Memory B cell (primary cell): ENCODE results near the gene NSUN7.
"Not testable (repeated sequence)": the region's sequence is repeated elsewhere in the genome, so short reads cannot be mapped to it uniquely, and the experiment has no call there.

ENCODE experiments used
- ATAC-seq: fragments of 150-1000 bp; cut with Tn5 transposase; 2 replicates; pipeline ENCODE4 v1.10.0; 2021; ENCODE audit warnings: low read depth, mild to moderate bottlenecking, moderate library complexity
- DNase-seq, 2 donors: peaks; one replicate each; pipeline ENCODE4 v3.0.0; 2022; ENCODE audit warnings: low spot score in 2 of 2
- H3K27ac Mint-ChIP-seq: one replicate; pipeline ENCODE4 v1.8.0; 2022; ENCODE audit warnings: mild to moderate bottlenecking, moderate library complexity, mixed read lengths
- H3K27me3 Mint-ChIP-seq: one replicate; pipeline ENCODE4 v1.8.0; 2022; ENCODE audit warnings: mixed read lengths
- H3K36me3 Mint-ChIP-seq: one replicate; pipeline ENCODE4 v1.8.0; 2022; ENCODE audit warnings: mild to moderate bottlenecking, mixed read lengths
- H3K4me1 Mint-ChIP-seq: one replicate; pipeline ENCODE4 v1.8.0; 2022; ENCODE audit warnings: mixed read lengths
- H3K4me3 Mint-ChIP-seq: one replicate; pipeline ENCODE4 v1.8.0; 2022; ENCODE audit warnings: mild to moderate bottlenecking, moderate library complexity, mixed read lengths
- H3K9me3 Mint-ChIP-seq: one replicate; pipeline ENCODE4 v1.8.0; 2022; ENCODE audit warnings: mixed read lengths

Gene NSUN7

DNA sequence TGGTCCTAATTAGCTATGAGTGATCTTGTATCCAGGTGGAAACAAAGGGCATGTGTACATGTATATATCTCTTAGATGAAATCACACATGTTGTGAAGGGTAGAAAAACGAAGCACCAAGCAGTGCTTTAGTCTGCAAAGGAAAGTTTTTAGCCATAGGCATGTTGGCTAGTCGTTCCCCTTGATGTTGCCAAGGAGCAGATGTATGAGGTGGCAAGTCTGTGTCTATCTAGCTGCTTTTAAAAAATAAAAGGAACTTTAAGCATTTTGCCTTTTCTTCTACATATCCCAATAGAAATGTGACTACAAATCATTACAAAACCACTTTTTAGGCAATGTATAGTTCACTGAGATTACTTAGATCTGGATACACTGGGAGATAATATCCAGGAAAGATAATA is 63.1 kb downstream of the NSUN7 start:
- Mint-ChIP-seq H3K27me3 (no peaks in the 10 kb centered on the region), H3K4me3 (no peak overlapping the region), H3K9me3 (no peaks in the 10 kb centered on the region), H3K4me1 (no peaks in the 10 kb centered on the region), H3K27ac (no peak overlapping the region), H3K36me3 (no peaks in the 10 kb centered on the region)
- DNase-seq (no peak), ATAC-seq (no peak)

DNA sequence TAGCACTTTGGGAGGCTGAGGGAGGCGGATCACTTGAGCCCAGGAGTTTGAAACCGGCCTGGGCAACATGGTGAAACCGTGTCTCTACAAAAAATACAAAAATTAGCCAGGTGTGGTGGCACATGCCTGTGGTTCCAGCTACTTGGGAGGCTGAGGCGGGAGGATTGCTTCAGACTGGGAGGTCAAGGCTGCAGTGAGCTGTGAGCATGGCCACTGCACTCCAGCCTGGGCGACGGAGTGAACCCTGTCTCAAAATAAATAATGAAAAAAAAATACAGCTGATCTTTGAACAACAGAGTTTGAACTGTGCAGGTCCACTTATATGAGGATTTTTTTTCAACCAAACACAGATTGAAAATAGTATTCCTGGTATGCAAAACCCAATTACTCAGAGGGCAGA is 67.4 kb downstream of the NSUN7 start:
- not testable (repeated sequence) for ATAC-seq, H3K4me3 Mint-ChIP-seq, DNase-seq, H3K27me3 Mint-ChIP-seq, H3K9me3 Mint-ChIP-seq, H3K27ac Mint-ChIP-seq, H3K36me3 Mint-ChIP-seq, H3K4me1 Mint-ChIP-seq

DNA sequence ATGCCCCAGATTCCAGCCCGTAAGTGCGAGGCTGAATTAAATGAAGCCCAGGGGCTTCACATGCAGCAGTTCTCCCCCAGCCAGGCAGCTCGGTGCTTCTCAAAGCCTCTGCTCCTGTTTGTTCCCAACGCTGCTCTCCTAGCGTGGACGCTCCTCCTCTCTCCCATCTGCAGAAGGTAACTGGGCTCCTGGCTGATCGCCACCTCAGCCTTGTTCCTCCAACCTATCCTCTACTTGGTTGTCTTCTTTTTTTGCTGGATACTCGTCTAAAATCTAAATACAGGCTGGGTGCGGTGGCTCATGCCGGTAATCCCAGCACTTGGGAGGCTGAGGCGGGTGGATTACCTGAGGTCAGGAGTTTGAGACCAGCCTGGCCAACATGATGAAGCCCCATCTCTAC is 70.3 kb downstream of the NSUN7 start:
- Mint-ChIP-seq H3K4me3 (no peak overlapping the region), H3K36me3 (no peaks in the 10 kb centered on the region)

DNA sequence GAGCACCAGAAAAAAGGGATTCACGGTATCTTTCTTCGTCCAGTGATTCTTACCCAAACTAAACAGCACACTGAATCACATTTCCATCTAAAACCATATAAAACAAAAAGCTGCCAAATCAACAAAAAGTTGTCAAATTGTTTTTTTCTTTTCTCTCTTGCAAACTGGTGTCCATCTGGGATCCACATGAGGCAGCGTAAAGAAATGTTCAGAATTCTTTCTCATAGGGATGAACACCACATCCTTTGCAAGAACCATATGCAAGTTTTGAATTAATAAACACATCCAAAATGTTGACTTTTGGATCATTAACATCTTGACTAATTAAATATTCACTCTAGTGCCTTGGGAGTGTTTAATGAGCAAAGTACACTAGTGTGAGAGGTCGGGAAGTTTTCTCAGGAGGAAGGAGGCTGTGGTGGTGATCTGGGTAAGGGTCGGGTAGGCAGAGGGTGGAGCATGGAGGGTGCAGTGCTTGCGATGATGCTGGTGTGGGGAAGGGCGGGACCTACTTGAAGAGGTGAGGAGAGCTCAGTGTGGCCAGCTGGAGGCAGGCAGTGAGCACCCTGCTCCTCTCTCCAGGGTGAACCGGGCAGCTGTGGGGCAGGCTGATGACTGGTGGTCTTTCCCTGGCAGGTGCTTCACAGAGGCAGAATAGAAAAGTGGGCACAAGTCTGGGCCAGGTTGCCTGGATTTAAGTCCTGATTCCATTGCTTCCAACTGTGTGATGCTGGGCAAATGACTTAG is 72.8 kb downstream of the NSUN7 start:
- H3K4me1 Mint-ChIP-seq, result peaks cover 14% of the 10 kb centered on the region
- no peaks in the 10 kb centered on the region for H3K9me3 Mint-ChIP-seq
- ATAC-seq (no peak), DNase-seq (no peak)
- H3K27me3 Mint-ChIP-seq, result peaks cover 6% of the 10 kb centered on the region
- H3K36me3 Mint-ChIP-seq, result no peaks in the 10 kb centered on the region
- no peak overlapping the region for H3K4me3 Mint-ChIP-seq
- H3K27ac Mint-ChIP-seq, result no peak overlapping the region

More for the DNA sequence above, 70.3 kb downstream of the NSUN7 start:
- Mint-ChIP-seq H3K27me3 (peaks cover 5% of the 10 kb centered on the region), H3K27ac (no peak overlapping the region), H3K4me1 (peaks cover 5% of the 10 kb centered on the region), H3K9me3 (no peaks in the 10 kb centered on the region)
- no peak for ATAC-seq
- no peak for DNase-seq

DNA sequence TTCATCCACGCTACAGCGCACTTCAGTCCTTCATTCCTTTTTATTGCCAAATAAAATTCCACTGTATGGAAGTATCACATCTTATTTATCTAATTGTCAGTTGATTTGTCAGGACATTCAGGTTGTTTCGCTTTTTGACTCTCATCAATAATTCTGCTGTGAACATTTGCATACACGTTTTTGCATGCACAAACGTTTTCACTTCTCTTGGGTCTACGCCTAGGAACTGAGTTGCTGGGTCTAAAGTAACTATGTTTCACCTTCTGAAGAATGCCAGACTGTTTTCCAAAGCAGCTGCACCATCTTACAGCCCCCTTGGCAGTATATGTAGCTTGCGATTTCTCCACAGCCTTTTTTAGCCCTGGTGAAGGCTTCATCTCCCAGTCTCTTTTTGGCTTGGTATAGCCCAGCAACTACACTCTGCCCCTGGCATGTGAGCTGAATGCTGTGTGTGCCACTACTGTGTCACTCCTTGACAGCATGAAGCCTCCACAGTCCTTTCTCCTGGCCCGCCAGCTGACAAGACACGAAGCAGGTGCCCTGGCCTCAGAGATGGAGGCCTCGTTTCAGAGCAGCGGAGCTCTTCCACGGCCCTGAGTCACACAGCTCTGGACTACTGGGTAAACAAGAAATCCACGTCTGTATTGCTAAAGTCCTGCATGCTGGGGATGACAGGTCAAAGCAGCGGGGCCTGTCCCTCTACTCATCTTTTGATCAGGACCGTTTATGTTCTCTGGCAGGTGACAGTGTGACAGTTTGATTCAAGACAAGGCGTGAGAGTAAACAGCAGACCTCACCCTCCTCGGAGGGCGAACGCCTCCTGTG is 75.5 kb downstream of the NSUN7 start:
- ATAC-seq (peak; percentile 63), DNase-seq (no peak)
- Mint-ChIP-seq H3K9me3 (peaks cover 5% of the 10 kb centered on the region), H3K4me3 (peak overlapping the region; percentile 70), H3K27me3 (peaks cover 9% of the 10 kb centered on the region), H3K4me1 (peaks cover 14% of the 10 kb centered on the region), H3K36me3 (peaks cover 2% of the 10 kb centered on the region), H3K27ac (no peak overlapping the region)

DNA sequence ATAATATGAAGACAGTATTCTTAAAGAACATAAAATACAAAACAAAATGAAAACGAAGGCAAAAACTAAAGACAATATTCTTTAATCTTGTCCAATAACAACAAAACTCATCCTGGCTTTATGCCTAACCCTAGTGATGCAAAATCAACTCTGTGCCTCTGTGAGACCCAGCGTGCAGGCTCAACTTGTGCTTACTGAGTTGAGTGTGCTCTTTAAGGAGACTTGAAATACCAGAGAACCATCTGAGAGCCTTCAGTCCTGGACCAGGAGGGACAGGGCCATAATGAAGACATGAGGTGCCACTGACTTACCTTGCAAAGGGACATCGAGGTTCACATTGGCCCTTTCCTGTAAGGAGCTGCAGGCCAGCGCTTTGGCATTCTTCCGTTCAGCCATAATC is 77.1 kb downstream of the NSUN7 start:
- Mint-ChIP-seq H3K9me3 (peaks cover 5% of the 10 kb centered on the region), H3K36me3 (peaks cover 2% of the 10 kb centered on the region), H3K27ac (no peak overlapping the region), H3K27me3 (peaks cover 9% of the 10 kb centered on the region), H3K4me1 (peaks cover 14% of the 10 kb centered on the region), H3K4me3 (no peak overlapping the region)
- no peak for ATAC-seq
- no peak for DNase-seq

DNA sequence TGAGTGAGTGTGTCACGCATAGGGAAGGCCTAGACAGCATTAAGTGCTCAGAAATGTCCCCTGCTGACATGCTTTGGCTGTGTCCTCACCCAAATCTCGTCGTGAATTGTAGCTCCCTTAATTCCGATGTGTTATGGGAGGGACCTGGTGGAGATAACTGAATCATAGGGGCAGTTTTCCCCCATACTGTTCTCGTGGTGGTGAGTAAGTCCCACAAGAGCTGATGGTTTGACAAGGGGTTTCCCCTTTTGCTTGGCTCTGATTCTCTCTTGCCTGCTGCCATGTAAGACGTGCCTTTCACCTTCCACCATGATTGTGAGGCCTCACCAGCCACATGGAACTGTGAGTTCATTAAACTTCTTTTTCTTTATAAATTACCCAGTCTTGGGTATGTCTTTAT is 78.0 kb downstream of the NSUN7 start:
- H3K4me3 Mint-ChIP-seq, result no peak overlapping the region
- ATAC-seq (no peak), DNase-seq (no peak)
- peaks cover 5% of the 10 kb centered on the region for H3K9me3 Mint-ChIP-seq
- H3K27me3 Mint-ChIP-seq, result peaks cover 8% of the 10 kb centered on the region
- peaks cover 14% of the 10 kb centered on the region for H3K4me1 Mint-ChIP-seq
- no peak overlapping the region for H3K27ac Mint-ChIP-seq
- H3K36me3 Mint-ChIP-seq, result peaks cover 2% of the 10 kb centered on the region

DNA sequence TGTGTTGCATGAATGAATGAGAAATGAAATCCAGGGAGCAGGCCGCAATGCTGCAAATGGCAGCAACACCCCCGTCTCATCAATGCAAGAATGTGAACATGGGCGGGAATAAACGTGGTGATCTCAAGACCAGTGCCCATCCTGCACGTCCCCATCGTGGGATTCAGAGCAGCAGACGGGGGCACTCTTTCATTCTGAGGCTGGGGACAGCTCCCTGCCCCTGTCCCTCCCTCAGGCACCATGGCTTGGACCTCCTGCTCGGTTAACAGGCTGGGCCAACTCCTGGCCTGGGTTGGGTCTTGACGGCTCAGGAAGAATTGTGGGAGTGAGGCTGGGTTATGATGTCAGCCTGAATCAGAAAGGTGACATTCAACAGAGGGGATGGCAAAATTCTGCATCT is 78.9 kb downstream of the NSUN7 start:
- peaks cover 14% of the 10 kb centered on the region for H3K4me1 Mint-ChIP-seq
- peaks cover 5% of the 10 kb centered on the region for H3K9me3 Mint-ChIP-seq
- H3K27ac Mint-ChIP-seq, result no peak overlapping the region
- H3K36me3 Mint-ChIP-seq, result peaks cover 2% of the 10 kb centered on the region
- peaks cover 12% of the 10 kb centered on the region for H3K27me3 Mint-ChIP-seq
- DNase-seq, result no peak
- no peak overlapping the region for H3K4me3 Mint-ChIP-seq
- no peak for ATAC-seq

DNA sequence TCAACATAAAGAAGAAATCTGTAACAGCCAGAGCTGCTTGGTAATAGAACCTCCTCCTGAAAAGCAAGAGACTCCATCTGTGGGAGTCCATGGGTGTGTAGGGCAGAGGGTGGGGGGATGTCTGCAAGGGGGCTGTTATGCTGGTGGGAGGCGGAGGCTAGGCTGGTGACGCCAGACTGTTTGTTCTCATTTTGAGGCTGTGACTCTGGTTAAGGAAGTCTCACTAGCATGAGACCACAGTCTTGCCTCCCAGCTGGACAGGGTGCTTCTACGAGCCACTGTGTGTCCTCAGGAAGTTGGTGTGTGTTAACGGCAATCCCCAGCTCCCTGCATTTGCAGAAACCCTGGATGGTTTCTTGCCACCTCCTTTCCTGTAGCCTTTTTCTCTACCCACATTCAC is 79.8 kb downstream of the NSUN7 start:
- H3K4me1 Mint-ChIP-seq, result peaks cover 14% of the 10 kb centered on the region
- DNase-seq (no peak), ATAC-seq (no peak)
- no peak overlapping the region for H3K27ac Mint-ChIP-seq
- peaks cover 2% of the 10 kb centered on the region for H3K36me3 Mint-ChIP-seq
- H3K9me3 Mint-ChIP-seq, result peaks cover 5% of the 10 kb centered on the region
- no peak overlapping the region for H3K4me3 Mint-ChIP-seq
- H3K27me3 Mint-ChIP-seq, result peaks cover 12% of the 10 kb centered on the region

DNA sequence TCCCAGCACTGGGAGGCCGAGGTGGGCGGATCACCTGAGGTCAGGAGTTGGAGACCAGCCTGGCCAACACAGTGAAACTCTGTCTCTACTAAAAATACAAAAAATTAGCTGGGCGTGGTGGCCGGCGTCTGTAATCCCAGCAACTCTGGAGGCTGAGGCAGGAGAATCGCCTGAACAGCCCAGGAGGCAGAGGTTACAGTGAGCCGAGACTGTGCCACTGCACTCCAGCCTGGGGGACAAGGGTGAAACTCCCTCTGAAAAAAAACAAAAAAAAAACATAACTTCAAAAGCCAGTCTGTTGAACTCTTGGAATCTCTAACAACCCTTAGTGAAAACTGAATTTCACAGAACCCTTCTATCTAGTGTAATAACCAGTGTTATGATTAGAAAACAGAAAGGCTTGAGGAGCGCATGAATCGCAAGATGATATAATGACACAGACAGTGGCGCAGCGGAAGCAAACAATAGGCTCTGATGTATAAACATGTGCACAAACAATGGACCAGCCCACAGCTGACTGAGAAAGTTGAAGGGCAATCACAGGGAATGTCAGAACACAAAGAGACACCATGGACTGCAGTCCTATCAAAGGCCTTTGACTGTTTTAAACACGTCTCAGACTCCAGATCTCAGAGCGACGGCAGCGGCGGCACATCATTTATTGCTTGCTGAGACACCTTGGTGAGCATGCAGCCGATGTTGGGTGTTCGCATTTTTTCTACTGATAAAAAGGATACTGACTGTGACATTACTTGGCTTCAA is 81.6 kb downstream of the NSUN7 start:
- DNase-seq, result no peak
- Mint-ChIP-seq H3K4me1 (no peaks in the 10 kb centered on the region), H3K4me3 (no peak overlapping the region), H3K27ac (no peak overlapping the region), H3K9me3 (peaks cover 5% of the 10 kb centered on the region), H3K36me3 (peaks cover 2% of the 10 kb centered on the region), H3K27me3 (peaks cover 9% of the 10 kb centered on the region)
- ATAC-seq, result no peak

DNA sequence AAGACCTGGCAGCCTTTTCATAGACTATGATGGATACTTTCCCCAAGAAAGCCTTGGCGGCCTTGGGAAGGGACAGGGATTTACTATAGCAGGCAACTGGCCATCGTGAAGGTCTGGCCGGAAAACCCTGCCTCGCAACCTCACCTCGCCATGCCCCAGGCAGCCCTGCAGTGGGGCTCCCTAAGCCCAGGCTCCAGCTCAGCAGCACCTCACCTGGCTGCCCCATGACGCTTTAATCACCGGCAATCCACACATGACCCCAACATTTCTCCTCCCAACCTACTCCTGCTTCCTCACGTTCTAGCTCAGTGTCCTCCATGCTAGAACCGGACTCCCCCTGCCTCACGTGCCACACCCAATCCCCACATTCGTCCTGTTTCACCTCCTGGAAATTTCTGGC is 82.4 kb downstream of the NSUN7 start:
- Mint-ChIP-seq H3K27me3 (peaks cover 9% of the 10 kb centered on the region), H3K4me3 (no peak overlapping the region), H3K9me3 (peaks cover 5% of the 10 kb centered on the region), H3K27ac (no peak overlapping the region), H3K36me3 (peaks cover 2% of the 10 kb centered on the region), H3K4me1 (no peaks in the 10 kb centered on the region)
- no peak for ATAC-seq
- no peak for DNase-seq

DNA sequence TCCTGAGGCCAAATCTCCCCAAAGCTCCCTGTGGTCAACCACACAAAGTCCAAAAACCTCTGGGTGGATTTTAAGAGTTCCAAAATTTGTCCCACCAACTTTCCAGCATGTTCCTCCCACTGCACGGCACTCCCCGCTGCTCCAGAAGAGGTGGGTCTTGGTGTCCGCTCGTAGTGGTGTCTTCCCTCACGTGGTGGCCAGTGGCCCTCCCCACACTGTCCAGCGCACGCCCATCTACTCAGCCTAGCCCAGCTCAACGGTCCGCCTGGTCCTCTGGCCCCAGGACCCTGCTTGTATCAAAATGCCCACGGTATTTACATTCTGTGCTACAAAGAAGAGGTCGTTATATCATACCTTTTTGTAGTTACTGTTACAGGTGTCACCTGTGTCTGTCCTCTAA is 83.5 kb downstream of the NSUN7 start:
- no peak for ATAC-seq
- Mint-ChIP-seq H3K27me3 (peaks cover 9% of the 10 kb centered on the region), H3K4me1 (no peaks in the 10 kb centered on the region), H3K4me3 (no peak overlapping the region), H3K27ac (no peak overlapping the region), H3K36me3 (peaks cover under 1% of the 10 kb centered on the region), H3K9me3 (peaks cover 1% of the 10 kb centered on the region)
- no peak for DNase-seq

DNA sequence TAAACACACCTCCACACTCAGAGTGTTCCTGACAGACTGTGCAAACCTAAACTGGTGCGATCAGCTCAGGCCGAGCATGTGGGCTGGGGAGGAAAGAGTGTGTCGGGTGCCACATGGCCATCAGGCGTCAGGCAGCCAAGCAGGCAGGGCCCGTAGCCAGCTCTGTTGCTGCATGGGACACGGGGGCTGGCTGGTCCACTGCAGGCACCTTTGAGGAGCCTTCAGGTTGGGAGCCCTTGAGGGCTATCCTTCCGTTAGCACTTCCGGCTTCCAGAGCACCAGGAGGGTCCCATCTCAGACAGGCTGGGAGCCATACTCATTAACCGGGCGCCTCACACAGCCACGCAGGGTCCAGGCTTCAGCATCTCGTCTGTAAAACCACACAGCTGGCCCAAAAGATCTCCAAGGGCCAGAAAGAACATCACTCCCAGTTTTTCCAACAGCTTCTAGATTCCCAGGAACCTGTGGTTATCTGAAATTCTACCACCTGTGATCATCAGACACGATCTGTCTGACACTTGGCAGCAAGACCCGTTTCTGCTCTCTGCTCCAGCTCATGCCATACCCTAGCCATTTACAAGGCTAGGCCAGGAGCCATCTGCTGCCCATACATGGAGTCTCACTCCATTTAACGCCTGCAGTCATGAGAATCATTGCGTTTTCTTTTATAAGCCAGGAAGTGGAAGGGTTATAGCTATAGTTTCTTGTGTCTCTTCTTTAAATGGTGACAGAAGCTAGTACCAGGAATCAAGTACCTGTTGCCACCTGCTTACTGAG is 87.5 kb downstream of the NSUN7 start:
- ATAC-seq (no peak), DNase-seq (no peak)
- Mint-ChIP-seq H3K9me3 (no peaks in the 10 kb centered on the region), H3K27ac (no peak overlapping the region), H3K27me3 (peaks cover 8% of the 10 kb centered on the region), H3K36me3 (no peaks in the 10 kb centered on the region), H3K4me1 (peaks cover 14% of the 10 kb centered on the region), H3K4me3 (no peak overlapping the region)
